ENCODE measurements around the gene MXRA8. TPM values are rescaled to one million over a fixed set of nuclear protein-coding genes. Genes with fewer than 3 reads are reported as not detected.

MXRA8 gene
- total RNA-seq, 2 experiments from 2014 or later = 0.92 to 0.98 TPM

GRCh38 chr1:1357871-1358432 is 403 bp downstream of the MXRA8 start:
- POLR2A ChIA-PET = interaction anchor here (2.4 kb wide), 1 partner anchor 13 kb away, joined by 10 read pairs; no protein-coding TSS in a partner anchor
- H3K27ac Mint-ChIP-seq = no peak overlapping the region
- H3K9me3 Mint-ChIP-seq = no peaks in the 10 kb centered on the region
- CTCF ChIA-PET = no interaction called here
- ATAC-seq = no peak
- H3K4me1 Mint-ChIP-seq (ENCODE audit: low read depth) = peaks cover 22% of the 10 kb centered on the region
- peaks cover 3% of the 10 kb centered on the region for H3K27me3 Mint-ChIP-seq
- TF ChIP-seq CTCF (IDR thresholded peaks at IDR 0.05) = no peak
- H3K4me3 Mint-ChIP-seq = no peak overlapping the region
- no peaks in the 10 kb centered on the region for H3K36me3 Mint-ChIP-seq (ENCODE audit: low read depth)
- DNase-seq = no peak
- intact Hi-C loops (cut with micrococcal nuclease) = no loop called here

GRCh38 chr1:1356796-1357401 is 1.5 kb downstream of the MXRA8 start:
- H3K27me3 Mint-ChIP-seq = peaks cover 12% of the 10 kb centered on the region
- no peaks in the 10 kb centered on the region for H3K36me3 Mint-ChIP-seq (ENCODE audit: low read depth)
- intact Hi-C loops (cut with micrococcal nuclease) = no loop called here
- no peak overlapping the region for H3K27ac Mint-ChIP-seq
- H3K4me3 Mint-ChIP-seq = no peak overlapping the region
- ChIA-PET CTCF (no interaction called here), POLR2A (interaction anchor here (1.2 to 2.4 kb wide), 2 partner anchors 14 to 18 kb away, joined by 3 to 10 read pairs; partner anchors contain the start of gene AURKAIP1)
- DNase-seq (no peak), ATAC-seq (peak; percentile 23)
- TF ChIP-seq CTCF (IDR thresholded peaks at IDR 0.05) = no peak
- no peaks in the 10 kb centered on the region for H3K9me3 Mint-ChIP-seq
- H3K4me1 Mint-ChIP-seq (ENCODE audit: low read depth) = peaks cover 27% of the 10 kb centered on the region

- no peak overlapping the region for H3K4me3 Mint-ChIP-seq
- ATAC-seq = no peak
These were observed 2.1 kb downstream of the MXRA8 start for GRCh38 chr1:1356166-1356795.

GRCh38 chr1:1355416-1355815 is 2.9 kb downstream of the MXRA8 start:
- ATAC-seq (no peak), DNase-seq (no peak)
- TF ChIP-seq CTCF (IDR thresholded peaks at IDR 0.05) = no peak
- intact Hi-C loops (cut with micrococcal nuclease) = no loop called here
- Mint-ChIP-seq H3K27me3 (peaks cover 12% of the 10 kb centered on the region), H3K27ac (no peak overlapping the region), H3K9me3 (no peaks in the 10 kb centered on the region), H3K36me3 (ENCODE audit: low read depth) (no peaks in the 10 kb centered on the region), H3K4me3 (no peak overlapping the region), H3K4me1 (ENCODE audit: low read depth) (peaks cover 28% of the 10 kb centered on the region)
- ChIA-PET POLR2A (interaction anchor here (1.1 kb wide), 1 partner anchor 16 kb away, joined by 3 read pairs; no protein-coding TSS in a partner anchor), CTCF (interaction anchor here (1.2 kb wide), 1 partner anchor 16 kb away, joined by 9 read pairs; no protein-coding TSS in a partner anchor)

More at GRCh38 chr1:1356166-1356795, 2.1 kb downstream of the MXRA8 start:
- Mint-ChIP-seq H3K27me3 (peaks cover 12% of the 10 kb centered on the region), H3K36me3 (ENCODE audit: low read depth) (no peaks in the 10 kb centered on the region), H3K9me3 (no peaks in the 10 kb centered on the region), H3K27ac (no peak overlapping the region), H3K4me1 (ENCODE audit: low read depth) (peaks cover 28% of the 10 kb centered on the region)
- no peak for TF ChIP-seq CTCF (IDR thresholded peaks at IDR 0.05)
- ChIA-PET CTCF (interaction anchor here (1.2 kb wide), 1 partner anchor 15 kb away, joined by 9 read pairs; no protein-coding TSS in a partner anchor), POLR2A (interaction anchor here (1.1 to 1.2 kb wide), 2 partner anchors 16 to 19 kb away, joined by 3 read pairs; partner anchors contain the start of gene AURKAIP1)
- no peak for DNase-seq
- intact Hi-C loops (cut with micrococcal nuclease) = no loop called here
